H9 (cell line): ENCODE results near the gene KCNMA1. TPM values are rescaled to one million over a fixed set of nuclear protein-coding genes. Genes with fewer than 3 reads are reported as not detected.

Experiments used
- DNase-seq: peaks from one replicate; pipeline ENCODE4 v3.0.0-alpha.2; 2017
- H2AFZ ChIP-seq: one replicate; pipeline ENCODE4 v1.6.1; 2013; ENCODE audit warnings: mild to moderate bottlenecking, low read length, control low read depth, moderate library complexity
- H2AK5ac ChIP-seq: 2 replicates; pipeline ENCODE4 v1.6.1; 2013; ENCODE audit warnings: low read length, control low read depth, mixed read lengths; ENCODE audit not compliant: insufficient read length
- H2BK120ac ChIP-seq: one replicate; pipeline ENCODE4 v1.6.1; 2013; ENCODE audit warnings: low read depth, mild to moderate bottlenecking, low read length, control low read depth, inconsistent platforms; ENCODE audit not compliant: poor library complexity, severe bottlenecking
- H2BK12ac ChIP-seq: 2 replicates; pipeline ENCODE4 v1.6.1; 2013; ENCODE audit warnings: low read length, control low read depth, mixed read lengths, low read depth; ENCODE audit not compliant: insufficient read length
- H2BK15ac ChIP-seq: 2 replicates; pipeline ENCODE4 v1.6.1; 2013; ENCODE audit warnings: low read depth, low read length, control low read depth
- H2BK20ac ChIP-seq: one replicate; pipeline ENCODE4 v1.6.1; 2013; ENCODE audit warnings: low read depth, mild to moderate bottlenecking, low read length, control low read depth, inconsistent platforms; ENCODE audit not compliant: poor library complexity, severe bottlenecking
- H2BK5ac ChIP-seq: 2 replicates; pipeline ENCODE4 v1.6.1; 2013; ENCODE audit warnings: low read length, control low read depth, mixed read lengths; ENCODE audit not compliant: insufficient read length
- H3K14ac ChIP-seq: 2 replicates; pipeline ENCODE4 v1.6.1; 2013; ENCODE audit warnings: low read length, control low read depth; ENCODE audit not compliant: insufficient read depth
- H3K18ac ChIP-seq: 2 replicates; pipeline ENCODE4 v1.6.1; 2013; ENCODE audit warnings: low read depth, mild to moderate bottlenecking, mixed read lengths, low read length, control low read depth; ENCODE audit not compliant: insufficient read length
- H3K23ac ChIP-seq: 2 replicates; pipeline ENCODE4 v1.6.1; 2013; ENCODE audit warnings: low read length, control low read depth, mixed read lengths, low read depth; ENCODE audit not compliant: insufficient read length
- H3K23me2 ChIP-seq: 2 replicates; pipeline ENCODE4 v1.6.1; 2013; ENCODE audit warnings: low read depth, mild to moderate bottlenecking, mixed read lengths, low read length, control low read depth; ENCODE audit not compliant: insufficient read length, poor library complexity, severe bottlenecking
- H3K27ac ChIP-seq: 2 replicates; pipeline ENCODE4 v1.5.1; 2013; ENCODE audit warnings: low read length, control low read depth, mixed read lengths, low read depth; ENCODE audit not compliant: insufficient read length
- H3K27me3 ChIP-seq: 2 replicates; pipeline ENCODE4 v1.6.1; 2013; ENCODE audit warnings: low read length, control low read depth, inconsistent platforms; ENCODE audit not compliant: insufficient read depth
- H3K4ac ChIP-seq: 2 replicates; pipeline ENCODE4 v1.6.1; 2013; ENCODE audit warnings: low read depth, mild to moderate bottlenecking, control low read depth, inconsistent platforms, low read length, moderate library complexity
- H3K4me1 ChIP-seq: 2 replicates; pipeline ENCODE4 v1.6.1; 2013; ENCODE audit warnings: low read length, control low read depth, inconsistent platforms; ENCODE audit not compliant: insufficient read depth
- H3K4me2 ChIP-seq: 2 replicates; pipeline ENCODE4 v1.6.1; 2013; ENCODE audit warnings: low read length, control low read depth, mixed read lengths; ENCODE audit not compliant: insufficient read length, insufficient read depth
- H3K56ac ChIP-seq: 2 replicates; pipeline ENCODE4 v1.6.1; 2013; ENCODE audit warnings: low read depth, mild to moderate bottlenecking, mixed read lengths, low read length, control low read depth; ENCODE audit not compliant: insufficient read length
- H3K79me1 ChIP-seq: 2 replicates; pipeline ENCODE4 v1.6.1; 2013; ENCODE audit warnings: low read depth, mild to moderate bottlenecking, moderate library complexity, low read length, control low read depth, inconsistent platforms; ENCODE audit not compliant: insufficient read depth, poor library complexity, severe bottlenecking
- H3K79me2 ChIP-seq: 2 replicates; pipeline ENCODE4 v1.6.1; 2013; ENCODE audit warnings: low read length, control low read depth, inconsistent platforms; ENCODE audit not compliant: insufficient read depth
- H3K9ac ChIP-seq: 2 replicates; pipeline ENCODE4 v1.6.1; 2013; ENCODE audit warnings: low read length, control low read depth, mixed read lengths; ENCODE audit not compliant: insufficient read length; ENCODE audit errors: extremely low read depth
- H3K9me3 ChIP-seq: one replicate; pipeline ENCODE4 v1.6.1; 2013; ENCODE audit warnings: low read depth, low read length, inconsistent platforms; ENCODE audit not compliant: control insufficient read depth
- H3T11ph ChIP-seq: one replicate; pipeline ENCODE4 v1.6.1; 2013; ENCODE audit warnings: mild to moderate bottlenecking, low read length, control low read depth, inconsistent platforms
- H4K20me1 ChIP-seq: one replicate; pipeline ENCODE4 v1.6.1; 2013; ENCODE audit not compliant: control insufficient read depth, insufficient read length, insufficient read depth
- H4K5ac ChIP-seq: 2 replicates; pipeline ENCODE4 v1.6.1; 2013; ENCODE audit warnings: low read depth, mild to moderate bottlenecking, mixed read lengths, low read length, control low read depth; ENCODE audit not compliant: insufficient read length
- H4K8ac ChIP-seq: replicated peaks from 2 replicates; pipeline ENCODE4 v1.6.1; 2013; ENCODE audit warnings: low read length, control low read depth, mixed read lengths, low read depth; ENCODE audit not compliant: insufficient read length
- H4K91ac ChIP-seq: 2 replicates; pipeline ENCODE4 v1.6.1; 2013; ENCODE audit warnings: low read depth, mild to moderate bottlenecking, moderate library complexity, mixed read lengths, low read length, control low read depth; ENCODE audit not compliant: insufficient read length
- H3K27ac Mint-ChIP-seq, 3 experiments: 2 replicates in 2 of 3; 3 replicates in 1 of 3; pipeline ENCODE4 v1.8.0; 2020 to 2021; ENCODE audit warnings: mixed read lengths in 3 of 3, mild to moderate bottlenecking in 1 of 3, moderate library complexity in 1 of 3
- H3K27me3 Mint-ChIP-seq: 2 replicates; pipeline ENCODE4 v1.8.0; 2021; ENCODE audit warnings: low read depth, mild to moderate bottlenecking, moderate library complexity, mixed read lengths
- H3K36me3 Mint-ChIP-seq, 3 experiments: 2 replicates in 2 of 3; 3 replicates in 1 of 3; pipeline ENCODE4 v1.8.0; 2020 to 2021; ENCODE audit warnings: low read depth in 3 of 3, mixed read lengths in 3 of 3; ENCODE audit not compliant: insufficient read depth in 1 of 3
- H3K4me1 Mint-ChIP-seq, 2 experiments: 2 replicates each; pipeline ENCODE4 v1.8.0; 2020; ENCODE audit warnings: mixed read lengths in 2 of 2
- H3K4me3 Mint-ChIP-seq, 2 experiments: 2 replicates in 1 of 2; 3 replicates in 1 of 2; pipeline ENCODE4 v1.8.0; 2020 to 2021; ENCODE audit warnings: mild to moderate bottlenecking in 2 of 2, mixed read lengths in 2 of 2, moderate library complexity in 1 of 2
- H3K9me3 Mint-ChIP-seq, 2 experiments: 2 replicates in 1 of 2; 3 replicates in 1 of 2; pipeline ENCODE4 v1.8.0; 2020; ENCODE audit warnings: mild to moderate bottlenecking in 2 of 2, mixed read lengths in 2 of 2, moderate library complexity in 1 of 2
- WGBS: extraction: QIAGEN DNeasy Blood & Tissue Kit; methylation state at CpG from one replicate; pipeline ENCODE4 v1.1.7; 2013; ENCODE audit warnings: missing lambda C conversion rate, low lambda C conversion rate, mixed read lengths; ENCODE audit not compliant: insufficient read length; ENCODE audit errors: extremely low coverage; 5-methylcytosine and 5-hydroxymethylcytosine counted together
- total RNA-seq: library from RNA; stranded (reverse); gene quantifications from 2 replicates; pipeline ENCODE4 v1.2.1, GENCODE V29; 2021
- TF ChIP-seq, protein P1 (sequence below): fragments of 200-600 bp; sonication (generic); conservative IDR thresholded peaks from 3 replicates; pipeline ENCODE4 v1.8.0; 2021; ENCODE audit warnings: antibody characterized with exemption, mild to moderate bottlenecking

Gene KCNMA1
- total RNA-seq, 1 experiment from 2014 or later, result 2.0 TPM

DNA sequence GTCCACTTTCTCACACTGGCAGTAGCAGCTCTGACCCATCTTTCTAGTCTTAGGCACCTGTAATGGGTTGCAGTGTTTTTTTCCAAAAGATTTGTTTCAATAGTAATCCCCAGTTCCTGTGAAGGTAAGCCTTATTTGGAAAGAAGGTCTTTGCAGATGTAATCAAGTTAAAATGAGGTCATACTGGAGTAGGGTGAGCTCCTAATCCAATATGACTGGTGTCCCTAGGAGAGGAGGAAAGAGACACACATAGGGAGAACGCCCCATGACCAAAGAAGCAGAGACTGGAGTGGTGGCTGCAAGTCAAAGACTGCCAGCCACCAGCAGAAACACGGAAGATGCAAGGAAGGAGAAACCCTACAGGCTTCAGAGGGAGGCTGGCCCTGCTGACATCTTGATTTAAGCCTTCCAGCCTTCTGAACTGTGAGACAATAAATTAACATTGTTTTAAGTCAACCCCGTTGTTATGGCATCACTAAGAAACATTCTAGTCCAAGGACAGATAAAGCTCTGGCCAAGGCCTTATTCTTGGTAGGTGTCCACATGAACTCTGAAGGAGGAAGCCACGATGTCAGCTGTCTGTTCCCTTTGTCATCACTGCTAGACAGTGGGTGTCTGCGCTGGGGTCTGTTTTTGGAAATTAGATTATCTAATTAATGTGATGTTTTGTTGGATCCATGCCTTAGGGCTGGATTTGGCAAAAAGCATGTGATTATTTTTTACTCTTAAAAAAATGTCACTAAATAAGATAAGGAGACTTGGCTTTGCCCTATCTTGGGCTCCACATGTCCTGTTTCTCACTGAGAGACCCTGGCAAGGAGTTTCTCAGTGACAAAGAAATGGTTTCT is 214.9 kb downstream of the KCNMA1 start:
- no peaks in the 10 kb centered on the region for H3K27me3 ChIP-seq
- H3K23ac ChIP-seq, result no peak overlapping the region
- H3K56ac ChIP-seq, result no peak overlapping the region
- H4K8ac ChIP-seq, result no peak overlapping the region
- no peak overlapping the region for H3K9ac ChIP-seq
- H3K23me2 ChIP-seq, result no peaks in the 10 kb centered on the region
- H3K36me3 Mint-ChIP-seq, result no peaks in the 10 kb centered on the region
- H3K14ac ChIP-seq, result no peak overlapping the region
- no peak overlapping the region for H2BK5ac ChIP-seq
- H3K4ac ChIP-seq, result no peak overlapping the region
- H3K9me3 ChIP-seq, result no peaks in the 10 kb centered on the region
- TF ChIP-seq, protein P1, sequence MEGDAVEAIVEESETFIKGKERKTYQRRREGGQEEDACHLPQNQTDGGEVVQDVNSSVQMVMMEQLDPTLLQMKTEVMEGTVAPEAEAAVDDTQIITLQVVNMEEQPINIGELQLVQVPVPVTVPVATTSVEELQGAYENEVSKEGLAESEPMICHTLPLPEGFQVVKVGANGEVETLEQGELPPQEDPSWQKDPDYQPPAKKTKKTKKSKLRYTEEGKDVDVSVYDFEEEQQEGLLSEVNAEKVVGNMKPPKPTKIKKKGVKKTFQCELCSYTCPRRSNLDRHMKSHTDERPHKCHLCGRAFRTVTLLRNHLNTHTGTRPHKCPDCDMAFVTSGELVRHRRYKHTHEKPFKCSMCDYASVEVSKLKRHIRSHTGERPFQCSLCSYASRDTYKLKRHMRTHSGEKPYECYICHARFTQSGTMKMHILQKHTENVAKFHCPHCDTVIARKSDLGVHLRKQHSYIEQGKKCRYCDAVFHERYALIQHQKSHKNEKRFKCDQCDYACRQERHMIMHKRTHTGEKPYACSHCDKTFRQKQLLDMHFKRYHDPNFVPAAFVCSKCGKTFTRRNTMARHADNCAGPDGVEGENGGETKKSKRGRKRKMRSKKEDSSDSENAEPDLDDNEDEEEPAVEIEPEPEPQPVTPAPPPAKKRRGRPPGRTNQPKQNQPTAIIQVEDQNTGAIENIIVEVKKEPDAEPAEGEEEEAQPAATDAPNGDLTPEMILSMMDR, result no peak
- H3K4me1 Mint-ChIP-seq, result no peaks in the 10 kb centered on the region
- peaks cover 2% of the 10 kb centered on the region; the same call in 1 of the 2 replicates for H3K27me3 Mint-ChIP-seq
- no peak overlapping the region for H2BK12ac ChIP-seq
- H4K20me1 ChIP-seq, result no peaks in the 10 kb centered on the region
- no peak for DNase-seq
- no peak overlapping the region for H2AFZ ChIP-seq
- no peaks in the 10 kb centered on the region for H3K79me2 ChIP-seq
- H3K4me3 Mint-ChIP-seq, result no peak overlapping the region
- H4K91ac ChIP-seq, result no peak overlapping the region
- no peak overlapping the region for H3K27ac Mint-ChIP-seq
- no peak overlapping the region for H2AK5ac ChIP-seq
- no peak overlapping the region for H3K18ac ChIP-seq
- H3K4me1 ChIP-seq, result no peaks in the 10 kb centered on the region
- no peak overlapping the region for H3K4me2 ChIP-seq
- H2BK120ac ChIP-seq, result no peak overlapping the region
- H3K9me3 Mint-ChIP-seq, result no peaks in the 10 kb centered on the region
- H2BK15ac ChIP-seq, result no peak overlapping the region
- H2BK20ac ChIP-seq, result no peak overlapping the region
- H4K5ac ChIP-seq, result no peak overlapping the region
- no CpG with 5 or more reads among the region's 5 CpGs for WGBS
- no peaks in the 10 kb centered on the region for H3K79me1 ChIP-seq
- no peak overlapping the region for H3T11ph ChIP-seq
- H3K27ac ChIP-seq, result no peak overlapping the region
